Astrocyte of the spinal cord (primary cell): ENCODE data around the gene SERINC5.

ENCODE experiments used
- DNase-seq: peaks from one replicate; pipeline ENCODE4 v3.0.0; 2011; ENCODE audit warnings: low read depth, low spot score
- H3K4me3 ChIP-seq: 2 replicates; pipeline ENCODE4 v1.5.1; 2011; ENCODE audit warnings: low read depth, mild to moderate bottlenecking, low read length, moderate library complexity
- CTCF ChIP-seq: IDR thresholded peaks from 2 replicates; pipeline ENCODE4 v1.5.1; 2012; ENCODE audit warnings: low read depth, mild to moderate bottlenecking, low read length, inconsistent platforms
- in situ Hi-C: cut with HindIII; loops from 2 replicates; pipeline ENCODE4 v1.10.0; 2017; ENCODE audit warnings: low sequenced_read_pairs

Gene SERINC5

GRCh38 chr5:80291761-80292160 lies 35.9 kb upstream of the SERINC5 start:
- no peak for DNase-seq
- no peak overlapping the region for H3K4me3 ChIP-seq
- no peak for TF ChIP-seq CTCF
- in situ Hi-C loops = no loop called here

- no peak for DNase-seq
- no peak overlapping the region for H3K4me3 ChIP-seq
- in situ Hi-C loops = no loop called here
- TF ChIP-seq CTCF = no peak
Measured at GRCh38 chr5:80289320-80289719, 33.5 kb upstream of the SERINC5 start.

- in situ Hi-C loops = no loop called here
Measured at GRCh38 chr5:80288177-80288576, 32.3 kb upstream of the SERINC5 start.

GRCh38 chr5:80284720-80285119 lies 28.9 kb upstream of the SERINC5 start:
- no peak for TF ChIP-seq CTCF
- in situ Hi-C loops = no loop called here
- DNase-seq = no peak
- no peak overlapping the region for H3K4me3 ChIP-seq

More at GRCh38 chr5:80288177-80288576, 32.3 kb upstream of the SERINC5 start:
- no peak for DNase-seq
- TF ChIP-seq CTCF = no peak
- no peak overlapping the region for H3K4me3 ChIP-seq

GRCh38 chr5:80283360-80283759 lies 27.5 kb upstream of the SERINC5 start:
- TF ChIP-seq CTCF = no peak
- in situ Hi-C loops = no loop called here
- DNase-seq = no peak
- no peak overlapping the region for H3K4me3 ChIP-seq

- TF ChIP-seq CTCF = no peak
- DNase-seq = no peak
- no peak overlapping the region for H3K4me3 ChIP-seq
- in situ Hi-C loops = no loop called here
Measured at GRCh38 chr5:80282054-80282453, 26.2 kb upstream of the SERINC5 start.

GRCh38 chr5:80277191-80277590 lies 21.3 kb upstream of the SERINC5 start:
- H3K4me3 ChIP-seq = no peak overlapping the region
- DNase-seq = no peak
- no peak for TF ChIP-seq CTCF
- in situ Hi-C loops = no loop called here
